Stimulated activated naive CD4-positive, alpha-beta T cell (primary cell): ENCODE data around the gene IP6K1.
"Not testable (repeated sequence)": the region's sequence is repeated elsewhere in the genome, so short reads cannot be mapped to it uniquely, and the experiment has no call there.

Experiments used
- DNase-seq, 6 experiments: peaks; one replicate each; lab custom pipeline; 2025; lab: John Stamatoyannopoulos, UW

Gene IP6K1

GRCh38 chr3:49769286-49769915 lies 16.9 kb downstream of the IP6K1 start:
- DNase-seq = no peak

- no peak for DNase-seq
Measured at GRCh38 chr3:49763981-49764380, 22.4 kb downstream of the IP6K1 start.

GRCh38 chr3:49761661-49762060 lies 24.7 kb downstream of the IP6K1 start:
- no peak for DNase-seq

GRCh38 chr3:49759226-49759625 lies 27.1 kb downstream of the IP6K1 start:
- DNase-seq = no peak

GRCh38 chr3:49757197-49757596 lies 29.1 kb downstream of the IP6K1 start:
- DNase-seq = no peak

GRCh38 chr3:49756036-49756435 lies 30.3 kb downstream of the IP6K1 start:
- DNase-seq = no peak

GRCh38 chr3:49754536-49754935 lies 31.8 kb downstream of the IP6K1 start:
- no peak for DNase-seq

GRCh38 chr3:49751501-49751900 lies 34.8 kb downstream of the IP6K1 start:
- no peak for DNase-seq

GRCh38 chr3:49750056-49750455 lies 36.3 kb downstream of the IP6K1 start:
- DNase-seq = no peak

GRCh38 chr3:49748874-49749273 lies 37.5 kb downstream of the IP6K1 start:
- not testable (repeated sequence) for DNase-seq

GRCh38 chr3:49747792-49748480 lies 38.4 kb downstream of the IP6K1 start:
- DNase-seq = no peak

GRCh38 chr3:49745986-49746385 lies 40.4 kb downstream of the IP6K1 start:
- no peak for DNase-seq

- DNase-seq = no peak
Measured at GRCh38 chr3:49740427-49740826, 45.9 kb downstream of the IP6K1 start.

- no peak for DNase-seq
Measured at GRCh38 chr3:49738067-49738713, 48.2 kb downstream of the IP6K1 start.

GRCh38 chr3:49734752-49735151 lies 51.6 kb downstream of the IP6K1 start:
- DNase-seq = no peak

- no peak for DNase-seq
Measured at GRCh38 chr3:49733551-49733950, 52.8 kb downstream of the IP6K1 start.

GRCh38 chr3:49732597-49732996 lies 53.7 kb downstream of the IP6K1 start:
- no peak for DNase-seq

GRCh38 chr3:49729966-49730609 lies 56.3 kb downstream of the IP6K1 start:
- no peak for DNase-seq

- DNase-seq = no peak
Measured at GRCh38 chr3:49727924-49728361, 58.4 kb downstream of the IP6K1 start.

GRCh38 chr3:49727154-49727923 lies 59.0 kb downstream of the IP6K1 start:
- DNase-seq = no peak

GRCh38 chr3:49725906-49726681 lies 60.2 kb downstream of the IP6K1 start:
- DNase-seq = no peak
